NAMALWA (cell line): Measurements from ENCODE around the gene SECTM1.
A peak's percentile ranks its signal among the peaks of the same experiment; 100 is the strongest.
"Not testable (repeated sequence)": the region's sequence is repeated elsewhere in the genome, so short reads cannot be mapped to it uniquely, and the experiment has no call there.

ENCODE experiments used
- DNase-seq: peaks from one replicate; pipeline ENCODE4 v3.0.0-alpha.2; 2015; ENCODE audit warnings: low spot score

SECTM1 gene

DNA sequence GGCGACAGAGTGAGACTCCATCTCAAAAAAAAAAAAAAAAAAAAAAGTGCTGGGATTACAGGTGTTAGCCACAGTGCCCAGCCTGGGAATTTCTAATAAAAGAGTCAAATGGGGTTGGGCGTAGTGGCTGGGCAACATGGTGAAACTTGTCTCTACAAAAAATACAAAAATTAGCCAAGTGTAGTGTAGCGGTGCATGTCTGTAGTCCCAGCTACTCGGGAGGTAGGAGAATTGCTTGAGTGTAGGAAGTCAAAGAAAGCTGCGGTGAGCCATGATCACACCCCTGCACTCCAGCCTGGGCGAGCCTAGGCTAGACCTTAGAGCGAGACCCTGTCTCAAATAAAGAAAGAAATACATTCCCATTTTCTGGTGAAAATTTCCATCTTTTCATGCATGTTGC lies 35.6 kb upstream of the SECTM1 start:
- DNase-seq, result no peak

- peak; percentile 100 for DNase-seq
Measured at GRCh38 chr17:82367724-82368524, 34.4 kb upstream of the SECTM1 start.

DNA sequence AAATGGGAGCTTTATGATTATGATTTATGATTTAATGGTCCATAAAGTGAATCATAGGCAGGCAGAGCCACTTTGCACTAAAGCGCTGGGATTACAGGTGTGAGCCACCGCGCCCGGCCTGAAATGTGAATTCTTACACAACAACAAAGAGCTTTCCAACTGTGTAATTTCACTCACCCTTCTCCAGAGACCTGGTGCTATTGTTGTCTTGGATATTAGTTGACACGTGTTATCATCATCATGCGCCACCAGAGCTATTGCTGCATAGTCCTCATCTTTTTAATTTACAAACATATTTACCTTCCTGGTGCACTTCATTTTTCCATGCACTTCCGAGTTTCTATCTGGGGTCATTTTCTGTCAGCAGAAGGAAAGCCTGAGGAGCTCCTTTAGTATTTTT lies 33.2 kb upstream of the SECTM1 start:
- DNase-seq, result no peak

DNA sequence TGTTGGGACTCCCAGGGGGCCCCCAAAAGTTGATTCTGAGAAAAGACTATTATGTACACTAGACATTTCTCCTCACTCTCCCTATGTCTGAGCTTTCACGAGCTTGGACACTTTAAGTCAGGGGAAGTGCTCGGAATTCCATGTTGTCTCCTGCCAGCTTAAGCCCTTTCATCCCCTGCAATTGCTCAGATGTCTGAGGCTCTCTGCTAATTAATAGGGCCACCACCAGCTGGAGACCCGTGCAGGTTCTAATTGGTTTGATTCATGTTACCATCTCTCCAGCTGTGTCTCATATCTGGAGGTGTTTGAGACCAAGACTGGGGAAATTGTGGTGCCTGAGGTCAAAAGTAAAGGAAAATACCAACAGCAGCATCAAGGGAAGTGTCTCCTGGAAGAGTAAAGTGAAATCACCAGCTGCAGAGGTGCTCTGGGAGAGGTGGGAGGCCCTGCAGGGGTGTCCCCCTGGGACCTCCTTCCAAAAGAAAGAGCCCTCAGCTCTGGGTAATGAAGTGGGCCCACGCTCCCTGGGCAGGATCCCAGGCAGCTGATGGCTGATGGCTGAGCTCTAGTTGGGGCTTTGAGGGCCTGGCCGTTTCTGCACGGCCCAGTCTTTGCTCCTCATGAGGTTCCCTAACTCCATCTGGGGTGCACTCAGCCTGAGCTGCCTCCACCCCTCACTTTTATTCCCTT lies 32.2 kb upstream of the SECTM1 start:
- no peak for DNase-seq

GRCh38 chr17:82361885-82362633 lies 28.5 kb upstream of the SECTM1 start:
- DNase-seq, result no peak

DNA sequence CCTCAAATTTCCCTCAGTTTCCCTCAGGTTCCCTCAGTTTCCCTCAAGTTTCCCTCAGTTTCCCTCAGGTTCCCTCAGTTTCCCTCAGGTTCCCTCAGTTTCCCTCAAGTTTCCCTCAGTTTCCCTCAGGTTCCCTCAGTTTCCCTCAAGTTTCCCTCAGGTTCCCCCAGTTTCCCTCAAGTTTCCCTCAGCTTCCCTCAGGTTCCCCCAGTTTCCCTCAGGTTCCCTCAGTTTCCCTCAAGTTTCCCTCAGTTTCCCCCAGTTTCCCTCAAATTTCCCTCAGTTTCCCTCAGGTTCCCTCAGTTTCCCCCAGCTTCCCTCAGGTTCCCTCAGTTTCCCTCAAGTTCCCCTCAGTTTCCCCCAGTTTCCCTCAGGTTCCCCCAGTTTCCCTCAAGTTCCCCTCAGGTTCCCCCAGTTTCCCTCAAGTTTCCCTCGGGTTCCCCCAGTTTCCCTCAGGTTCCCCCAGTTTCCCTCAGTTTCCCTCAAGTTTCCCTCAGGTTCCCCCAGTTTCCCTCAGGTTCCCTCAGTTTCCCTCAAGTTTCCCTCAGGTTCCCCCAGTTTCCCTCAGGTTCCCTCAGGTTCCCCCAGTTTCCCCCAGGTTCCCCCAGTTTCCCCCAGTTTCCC lies 26.0 kb upstream of the SECTM1 start:
- DNase-seq, result not testable (repeated sequence)

- DNase-seq, result peak; percentile 90
Measured at GRCh38 chr17:82358465-82359350, 25.1 kb upstream of the SECTM1 start, which contains the start of gene TEX19. Gene TEX19 (plus strand): TSS chr17:82359247. CDS start chr17:82362151, 2,904 bp downstream.

- no peak for DNase-seq
Measured at GRCh38 chr17:82357394-82357793, 23.8 kb upstream of the SECTM1 start.

DNA sequence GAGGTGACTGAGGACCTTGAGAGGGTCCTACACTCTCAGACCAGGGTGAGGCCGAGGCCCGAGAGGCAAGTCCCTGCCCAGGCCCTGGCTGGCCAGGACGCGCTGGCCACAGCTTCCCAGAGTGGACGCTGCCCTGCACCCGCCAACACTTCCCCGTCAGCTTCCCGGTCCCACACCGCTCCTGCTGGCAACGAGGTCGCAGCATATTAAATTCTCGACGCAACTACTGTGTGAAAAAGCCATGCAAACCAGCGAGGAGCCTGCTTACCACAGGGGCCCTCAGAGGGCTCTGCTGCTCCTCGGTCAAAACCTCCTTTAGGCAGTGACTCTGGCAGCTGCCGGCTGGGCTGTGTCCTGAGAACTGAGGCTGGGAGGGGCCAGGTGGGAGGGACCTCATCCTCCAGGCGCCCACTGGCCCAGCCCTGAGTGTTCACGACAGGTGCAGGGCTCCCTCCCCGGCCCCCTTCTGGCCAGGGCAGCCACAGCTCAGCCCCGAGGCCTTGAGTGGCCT lies 23.3 kb upstream of the SECTM1 start:
- peak; percentile 81 for DNase-seq

DNA sequence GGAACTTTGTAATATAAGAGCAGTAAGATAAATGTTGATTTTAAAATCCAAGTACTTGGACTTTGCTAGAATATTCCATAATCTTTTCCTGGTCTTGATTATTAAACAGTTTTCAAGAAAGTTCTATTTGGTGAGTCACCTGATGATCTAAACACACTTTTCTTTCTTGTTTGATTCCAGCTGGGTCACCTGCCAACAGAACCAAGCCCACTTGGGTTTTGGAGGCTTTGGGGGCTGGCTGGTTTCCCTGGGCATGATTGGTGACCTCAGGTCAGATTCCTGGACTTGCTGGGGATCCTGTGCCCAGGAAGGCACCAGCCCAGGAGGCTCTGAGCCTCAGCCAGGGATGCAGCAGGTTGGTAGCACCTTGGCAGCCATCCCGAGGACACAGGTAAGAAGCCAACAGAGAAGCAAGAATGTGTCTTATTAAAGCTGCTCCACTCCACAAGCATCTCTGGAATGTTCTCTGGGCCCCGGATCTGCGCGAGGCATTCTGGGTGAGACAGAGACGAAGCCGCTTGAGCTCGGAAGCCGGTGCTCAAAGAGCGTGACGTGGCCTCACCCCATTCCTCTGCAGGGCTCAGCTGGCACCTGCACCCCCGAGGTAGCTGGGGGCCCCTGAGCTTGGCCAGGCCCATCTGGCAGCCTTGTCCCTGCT lies 22.3 kb upstream of the SECTM1 start:
- DNase-seq, result peak; percentile 57

GRCh38 chr17:82354804-82355308 lies 21.3 kb upstream of the SECTM1 start:
- DNase-seq, result no peak

DNA sequence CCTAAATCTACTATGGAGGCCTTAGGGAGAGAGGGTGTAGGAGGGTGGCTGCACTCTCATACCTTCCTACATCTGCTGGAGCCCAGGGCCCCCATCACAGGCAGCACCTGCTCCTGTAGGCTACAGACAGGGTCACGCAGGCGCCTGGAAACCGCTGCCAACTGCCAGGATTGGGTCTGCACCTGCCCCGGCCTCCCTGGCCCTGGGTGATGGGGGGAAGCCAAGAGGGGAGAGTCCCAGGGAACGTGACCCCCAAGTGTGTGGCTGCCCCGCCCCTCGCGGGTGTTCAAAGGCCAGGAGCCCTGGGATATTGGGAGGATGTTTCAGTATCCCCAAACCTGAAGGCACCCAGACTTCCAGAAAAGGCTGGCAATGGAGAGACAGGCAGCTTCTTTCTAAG lies 19.9 kb upstream of the SECTM1 start:
- peak; percentile 66 for DNase-seq

DNA sequence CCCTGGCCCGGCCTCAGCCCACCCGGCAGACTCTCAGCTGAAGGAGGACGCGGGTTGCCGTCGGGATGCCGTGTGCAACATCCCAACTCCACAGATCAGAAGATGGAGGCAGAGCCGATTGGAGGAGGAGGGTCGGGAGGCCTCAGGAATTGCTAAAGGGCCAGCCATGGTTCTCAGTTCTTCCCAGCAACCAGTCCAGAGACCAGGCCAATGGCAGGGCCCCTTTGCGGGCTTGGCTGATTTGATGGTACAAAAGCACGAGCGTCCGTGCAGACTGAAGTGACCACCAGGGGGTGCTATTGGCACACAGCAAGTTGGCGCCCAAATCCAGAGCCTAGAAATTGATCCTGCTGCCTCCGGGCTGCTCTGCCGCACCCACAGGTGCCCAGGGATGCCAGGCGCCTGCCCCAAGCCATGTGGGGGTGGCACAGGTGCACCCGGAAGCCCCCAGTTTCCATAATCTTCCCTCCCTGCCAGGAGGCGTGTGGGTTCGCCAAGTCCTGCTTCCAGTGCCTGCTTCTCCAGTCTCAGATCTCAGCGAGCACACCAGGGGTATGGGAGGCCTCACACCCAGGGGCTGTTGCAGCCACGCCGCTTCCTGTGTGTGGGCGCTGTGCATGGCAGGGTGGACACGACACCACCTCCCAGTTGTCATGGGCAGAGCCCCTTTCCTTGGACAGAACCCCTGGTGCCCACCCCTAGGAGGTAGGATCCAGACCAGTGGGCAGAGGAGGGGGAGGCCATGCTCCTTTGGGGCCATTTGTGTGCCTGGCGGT lies 18.3 kb upstream of the SECTM1 start:
- DNase-seq, result peak; percentile 95

DNA sequence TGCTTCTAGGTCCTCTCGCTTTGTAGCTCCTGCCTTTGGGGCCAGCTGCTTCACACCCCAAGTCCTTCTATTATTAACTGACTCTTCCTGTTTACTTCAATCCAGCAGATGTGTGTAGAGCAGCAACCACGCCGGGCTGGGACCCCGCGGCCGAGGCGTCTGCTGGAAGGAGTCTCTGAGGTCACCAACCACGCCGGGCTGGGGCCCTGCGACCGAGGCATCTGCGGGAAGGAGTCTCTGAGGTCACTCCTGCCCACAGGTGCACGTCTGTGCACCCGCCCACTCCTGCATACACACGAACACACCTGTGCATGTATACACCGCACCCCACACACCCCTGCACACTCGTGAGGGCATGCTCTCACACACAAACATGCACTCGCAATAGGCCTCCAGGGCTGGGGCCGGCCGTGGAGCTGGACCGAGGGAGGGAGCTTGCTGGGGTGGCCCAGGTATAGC lies 17.7 kb upstream of the SECTM1 start:
- DNase-seq, result peak; percentile 98

DNA sequence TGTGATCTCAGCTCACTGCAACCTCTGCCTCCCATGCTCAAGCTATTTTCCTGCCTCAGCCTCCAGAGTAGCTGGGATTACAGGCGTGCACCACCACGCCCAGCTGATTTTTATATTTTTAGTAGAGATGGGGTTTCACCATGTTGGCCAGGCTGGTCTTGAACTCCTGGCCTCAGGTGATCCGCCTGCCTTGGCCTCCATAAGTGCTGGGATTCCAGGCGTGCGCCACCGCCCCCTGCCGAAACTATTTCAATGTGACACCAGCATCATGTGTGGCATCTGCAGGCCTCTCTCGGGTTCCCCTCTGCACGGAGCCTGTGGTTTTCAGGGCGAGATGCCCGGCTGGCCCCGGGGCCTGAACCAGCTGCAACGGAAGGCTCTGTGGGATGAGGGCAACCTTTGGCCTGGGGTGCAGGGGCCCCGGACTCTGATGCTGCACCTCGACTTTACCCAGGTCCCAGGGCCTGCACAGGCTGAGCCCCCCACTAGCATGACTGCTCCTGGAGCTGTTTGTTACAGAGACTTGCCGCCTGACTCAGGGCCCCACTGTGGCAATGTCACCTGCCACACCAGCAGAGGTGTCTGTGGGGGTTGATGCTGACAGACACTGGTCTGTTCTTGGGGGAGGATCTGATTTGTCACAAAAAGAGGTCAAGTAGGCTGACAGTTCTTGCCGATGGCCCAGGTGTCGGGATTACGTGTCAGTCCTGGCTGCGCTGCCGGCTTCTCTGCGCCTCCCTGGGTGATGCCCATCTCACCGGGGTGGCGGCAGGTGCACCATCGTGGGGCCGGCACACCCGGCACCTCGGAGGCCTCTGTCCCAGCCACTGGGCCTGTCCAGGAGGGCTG lies 16.8 kb upstream of the SECTM1 start:
- DNase-seq, result peak; percentile 94

GRCh38 chr17:82349287-82349701 lies 15.7 kb upstream of the SECTM1 start:
- DNase-seq, result no peak

GRCh38 chr17:82348866-82349265 lies 15.3 kb upstream of the SECTM1 start:
- DNase-seq, result no peak

- DNase-seq, result no peak
Measured at GRCh38 chr17:82348434-82348833, 14.9 kb upstream of the SECTM1 start.
